H1 (cell line): ENCODE results near the gene FDXACB1. TPM values are rescaled to one million over a fixed set of nuclear protein-coding genes. Genes with fewer than 3 reads are reported as not detected.

Experiments
- CTCF ChIA-PET: fragments of 300-600 bp; sonication (Branson Sonifier 250); formaldehyde crosslinking; loops from one replicate; lab custom pipeline; 2021; ENCODE audit not compliant: partially characterized antibody; lab: Charles Lee
- POLR2A ChIA-PET: fragments of 300-600 bp; sonication (Branson Sonifier 250); formaldehyde crosslinking; loops from one replicate; lab custom pipeline; 2021; ENCODE audit warnings: inconsistent platforms; ENCODE audit not compliant: partially characterized antibody; lab: Charles Lee
- DNase-seq, 2 experiments: peaks; one replicate each; pipeline versions ENCODE4 v3.0.0 to v3.0.0-alpha.2; 2010 to 2022; ENCODE audit warnings: low spot score in 2 of 2, low read depth in 1 of 2, mixed read lengths in 1 of 2
- FAIRE-seq: peaks from 2 replicates; lab custom pipeline; 2011; peaks lifted over from hg19 to GRCh38; lab: Jason Lieb, UNC
- H2AFZ ChIP-seq: 2 replicates; pipeline ENCODE4 v1.8.1; 2012; ENCODE audit warnings: low read length, inconsistent platforms
- H2AK5ac ChIP-seq: 2 replicates; pipeline ENCODE4 v1.6.1; 2013; ENCODE audit warnings: low read depth, low read length
- H2BK120ac ChIP-seq: replicated peaks from 2 replicates; pipeline ENCODE3; 2013; ENCODE audit warnings: low read depth, low read length, inconsistent platforms
- H2BK12ac ChIP-seq: 2 replicates; pipeline ENCODE4 v1.6.1; 2013; ENCODE audit warnings: low read depth, low read length
- H2BK15ac ChIP-seq: 2 replicates; pipeline ENCODE4 v1.6.1; 2013; ENCODE audit warnings: low read length
- H2BK20ac ChIP-seq: 2 replicates; pipeline ENCODE4 v1.6.1; 2013; ENCODE audit warnings: low read length
- H2BK5ac ChIP-seq: 2 replicates; pipeline ENCODE4 v1.6.1; 2013; ENCODE audit warnings: low read depth, low read length
- H3K14ac ChIP-seq: 2 replicates; pipeline ENCODE4 v1.6.1; 2013; ENCODE audit warnings: inconsistent platforms; ENCODE audit not compliant: insufficient read length
- H3K18ac ChIP-seq: 2 replicates; pipeline ENCODE4 v1.6.1; 2013; ENCODE audit warnings: low read length; ENCODE audit errors: extremely low read depth
- H3K23ac ChIP-seq: 2 replicates; pipeline ENCODE4 v1.6.1; 2013; ENCODE audit warnings: inconsistent platforms; ENCODE audit not compliant: insufficient read length
- H3K23me2 ChIP-seq: 2 replicates; pipeline ENCODE4 v1.6.1; 2013; ENCODE audit warnings: low read depth, low read length
- H3K27ac ChIP-seq: 2 replicates; pipeline ENCODE4 v1.6.1; 2011; ENCODE audit warnings: low read depth, low read length, inconsistent platforms
- H3K27me3 ChIP-seq, 4 experiments: replicated peaks in 1 of 4; 1 replicate in 1 of 4; 2 replicates in 3 of 4; pipeline versions ENCODE4 v1.6.1 to v1.8.1; 2011 to 2013; ENCODE audit warnings: low read length in 3 of 4, mild to moderate bottlenecking in 3 of 4, inconsistent platforms in 2 of 4, mixed read lengths in 2 of 4, moderate library complexity in 1 of 4; ENCODE audit not compliant: control insufficient read depth in 3 of 4, insufficient read depth in 3 of 4; ENCODE audit errors: extremely low read depth in 1 of 4
- H3K36me3 ChIP-seq, 4 experiments: 2 replicates each; pipeline versions ENCODE4 v1.6.1 to v1.8.1; 2011 to 2013; ENCODE audit warnings: mild to moderate bottlenecking in 4 of 4, low read length in 3 of 4, moderate library complexity in 2 of 4, control low read depth in 1 of 4, inconsistent platforms in 1 of 4; ENCODE audit not compliant: insufficient read depth in 4 of 4, control insufficient read depth in 2 of 4
- H3K4ac ChIP-seq: replicated peaks from 2 replicates; pipeline ENCODE3; 2013; ENCODE audit warnings: low read length, low read depth, mixed read lengths, inconsistent platforms; ENCODE audit not compliant: insufficient read length
- H3K4me1 ChIP-seq, 4 experiments: replicated peaks in 1 of 4; 1 replicate in 1 of 4; 2 replicates in 3 of 4; pipeline versions ENCODE4 v1.6.1 to v1.8.1; 2011 to 2013; ENCODE audit warnings: low read length in 3 of 4, inconsistent platforms in 2 of 4, mixed read lengths in 1 of 4; ENCODE audit not compliant: insufficient read depth in 4 of 4, control insufficient read depth in 3 of 4
- H3K4me2 ChIP-seq, 2 experiments: 2 replicates each; pipeline versions ENCODE4 v1.6.1 to v1.8.1; 2011 to 2013; ENCODE audit warnings: low read depth in 2 of 2, low read length in 2 of 2, control low read depth in 1 of 2, inconsistent platforms in 1 of 2, mild to moderate bottlenecking in 1 of 2; ENCODE audit not compliant: insufficient read depth in 1 of 2
- H3K4me3 ChIP-seq, 4 experiments: fragments of 200-600, 300-600 bp in 1 of 4; sonication (generic), shearing (Covaris generic), sonication (Bioruptor Twin) in 1 of 4; 2 replicates each; pipeline versions ENCODE4 v1.5.1 to v1.8.1; 2011 to 2016; ENCODE audit warnings: low read length in 4 of 4, low read depth in 3 of 4, control low read depth in 2 of 4, inconsistent platforms in 2 of 4, mild to moderate bottlenecking in 2 of 4, mixed read lengths in 1 of 4, moderate library complexity in 1 of 4; ENCODE audit not compliant: insufficient read depth in 2 of 4; ENCODE audit errors: extremely low read depth in 1 of 4
- H3K56ac ChIP-seq: replicated peaks from 2 replicates; pipeline ENCODE3; 2013; ENCODE audit warnings: low read depth, mild to moderate bottlenecking, mixed read lengths, low read length, inconsistent platforms; ENCODE audit not compliant: insufficient read length
- H3K79me1 ChIP-seq: 2 replicates; pipeline ENCODE4 v1.6.1; 2013; ENCODE audit warnings: low read depth, low read length, control low read depth
- H3K79me2 ChIP-seq, 2 experiments: 2 replicates each; pipeline versions ENCODE4 v1.6.1 to v1.8.1; 2012 to 2013; ENCODE audit warnings: low read length in 2 of 2, mild to moderate bottlenecking in 2 of 2, inconsistent platforms in 1 of 2; ENCODE audit not compliant: insufficient read depth in 2 of 2, control insufficient read depth in 1 of 2
- H3K9ac ChIP-seq, 4 experiments: replicated peaks in 1 of 4; 1 replicate in 1 of 4; 2 replicates in 3 of 4; pipeline versions ENCODE4 v1.6.1 to v1.8.1; 2011 to 2013; ENCODE audit warnings: low read depth in 3 of 4, low read length in 3 of 4, control low read depth in 2 of 4, mild to moderate bottlenecking in 2 of 4, moderate library complexity in 2 of 4, inconsistent platforms in 1 of 4; ENCODE audit errors: extremely low read depth in 1 of 4
- H3K9me3 ChIP-seq, 2 experiments: 2 replicates each; pipeline versions ENCODE4 v1.6.1 to v1.8.1; 2012 to 2013; ENCODE audit warnings: mild to moderate bottlenecking in 2 of 2, moderate library complexity in 2 of 2, control low read depth in 1 of 2, inconsistent platforms in 1 of 2, low read depth in 1 of 2, low read length in 1 of 2, mixed read lengths in 1 of 2; ENCODE audit not compliant: insufficient read depth in 2 of 2
- H4K20me1 ChIP-seq, 2 experiments: replicated peaks in 1 of 2; 2 replicates each; pipeline versions ENCODE3 to v1.8.1; 2011 to 2013; ENCODE audit warnings: inconsistent platforms in 2 of 2, low read length in 2 of 2, mild to moderate bottlenecking in 1 of 2; ENCODE audit not compliant: insufficient read depth in 2 of 2, control insufficient read depth in 1 of 2
- H4K5ac ChIP-seq: 2 replicates; pipeline ENCODE4 v1.6.1; 2013; ENCODE audit warnings: low read length, low read depth, mixed read lengths, inconsistent platforms; ENCODE audit not compliant: insufficient read length
- H4K8ac ChIP-seq: 2 replicates; pipeline ENCODE4 v1.8.0; 2013; ENCODE audit warnings: mild to moderate bottlenecking, moderate library complexity, low read length, inconsistent platforms; ENCODE audit not compliant: insufficient read depth; ENCODE audit errors: extremely low read depth
- H4K91ac ChIP-seq: replicated peaks from 2 replicates; pipeline ENCODE3; 2013; ENCODE audit warnings: low read length, mixed read lengths, inconsistent platforms; ENCODE audit not compliant: insufficient read length
- ATF2 ChIP-seq: IDR thresholded peaks from 2 replicates; pipeline ENCODE4 v1.6.1; 2012; ENCODE audit warnings: low read length, inconsistent platforms
- BRCA1 ChIP-seq: IDR thresholded peaks from 2 replicates; pipeline ENCODE4 v1.6.1; 2012; ENCODE audit warnings: low read depth, low read length, improper control_type of control experiment
- CEBPB ChIP-seq: IDR thresholded peaks from 2 replicates; pipeline ENCODE4 v1.6.1; 2012; ENCODE audit warnings: low read depth, low read length
- CTBP2 ChIP-seq: IDR thresholded peaks from 2 replicates; pipeline ENCODE4 v1.7.0; 2011; ENCODE audit warnings: borderline replicate concordance, mild to moderate bottlenecking, moderate library complexity, mixed read lengths, low read length; ENCODE audit not compliant: insufficient read depth, insufficient read length
- HDAC6 ChIP-seq: IDR thresholded peaks from one replicate; pipeline ENCODE4 v1.7.1; 2012; ENCODE audit warnings: low read depth, mild to moderate bottlenecking, inconsistent platforms, low read length, moderate library complexity
- RBBP5 ChIP-seq: IDR thresholded peaks from 2 replicates; pipeline ENCODE4 v1.7.1; 2012; ENCODE audit warnings: low read depth, mild to moderate bottlenecking, inconsistent platforms, low read length, moderate library complexity, borderline replicate concordance
- SP1 ChIP-seq: IDR thresholded peaks from 2 replicates; pipeline ENCODE4 v1.6.1; 2011; ENCODE audit warnings: low read depth, low read length
- SP4 ChIP-seq: IDR thresholded peaks from 2 replicates; pipeline ENCODE4 v1.6.1; 2012; ENCODE audit warnings: low read length, inconsistent platforms
- TAF7 ChIP-seq: optimal IDR thresholded peaks from 2 replicates; pipeline ENCODE3; 2011; ENCODE audit warnings: low read depth, mild to moderate bottlenecking, inconsistent platforms, low read length, moderate library complexity, borderline replicate concordance
- YY1 ChIP-seq: IDR thresholded peaks from 2 replicates; pipeline ENCODE4 v1.6.1; 2011; ENCODE audit warnings: low read depth, mild to moderate bottlenecking, low read length
- polyA plus RNA-seq, 7 experiments: library from polyadenylated mRNA; depleted of rRNA in 3 of 7; stranded (reverse) in 5 of 7; unstranded in 2 of 7; fragments of >200 nt in 5 of 7; fragments of 200-250 nt in 2 of 7; gene quantifications; 1 replicate in 5 of 7; 2 replicates in 1 of 7; 4 replicates in 1 of 7; pipeline versions ENCODE4 v1.2.1 to v1.2.3, GENCODE V29; 2011 to 2013; ENCODE audit warnings: missing spikeins in 2 of 7, mixed read lengths in 2 of 7
- total RNA-seq: library from RNA; stranded (reverse); fragmentation: NEBNext Ultra II Directional; extraction: Animal tissue kit (Norgen Biotek cat#: 25700); gene quantifications from 2 replicates; pipeline ENCODE4 v1.2.1, GENCODE V29; 2021

The FDXACB1 gene
- total and polyA plus RNA-seq, 2 of the 8 experiments (the other 6 are each of a cell fraction or from before 2014, with no cell fraction given): 1.4 to 2.3 TPM

DNA sequence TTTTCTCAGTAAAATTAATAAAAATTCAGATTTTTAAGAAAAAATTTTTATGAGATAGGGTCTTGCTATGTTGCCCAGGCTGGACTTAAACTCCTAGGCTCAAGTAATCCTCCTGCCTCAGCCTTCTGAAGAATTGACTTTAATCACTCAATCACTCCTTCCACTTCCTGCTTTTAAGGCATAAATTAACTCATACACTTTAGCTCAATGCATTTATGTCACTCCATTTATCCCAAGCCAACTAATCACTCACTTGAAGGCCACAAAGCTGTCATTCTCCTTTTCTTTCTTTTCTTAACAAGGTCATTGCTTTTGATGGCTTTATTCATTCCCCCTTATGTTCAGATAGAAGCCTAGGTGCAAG, 8.5 kb downstream of the FDXACB1 start:
- Histone ChIP-seq H2BK12ac (no peak overlapping the region), H2BK20ac (no peak overlapping the region), H3K27me3 (no peaks in the 10 kb centered on the region; a peak in 1 of 7 replicates), H2BK5ac (no peak overlapping the region), H3K4ac (no peak overlapping the region), H3K14ac (no peak overlapping the region), H3K56ac (no peak overlapping the region), H3K9ac (peak overlapping the region in 1 of 4 experiments; percentile 66; a peak in 2 of 7 replicates), H2BK120ac (no peak overlapping the region), H3K23me2 (peaks cover 2% of the 10 kb centered on the region), H3K79me2 (no peaks in the 10 kb centered on the region), H3K18ac (no peak overlapping the region)
- CTCF ChIA-PET: interaction anchor here (0.5 to 3.0 kb wide), 15 partner anchors 8 to 266 kb away, joined by 3 to 32 read pairs (median 5); no protein-coding TSS in a partner anchor
- TF ChIP-seq SP1 (no peak), RBBP5 (no peak), YY1 (no peak), HDAC6 (no peak), ATF2 (no peak), TAF7 (no peak), BRCA1 (no peak), CTBP2 (no peak), SP4 (no peak), CEBPB (no peak)
- TF ChIP-seq, all 59 proteins: peak for 0
- POLR2A ChIA-PET: interaction anchor here (0.6 to 2.2 kb wide), 8 partner anchors 9 to 216 kb away, joined by 3 to 7 read pairs (median 4); partner anchors contain the start of genes CFAP68, DIXDC1, FDXACB1 and SDHD
- Histone ChIP-seq H3K23ac (no peak overlapping the region), H4K91ac (no peak overlapping the region), H3K79me1 (no peaks in the 10 kb centered on the region), H4K8ac (no peak overlapping the region), H2AFZ (0 out of 2 replicates have a peak overlapping the region, but pooled peaks have one; percentile 92), H2BK15ac (no peak overlapping the region), H3K27ac (no peak overlapping the region), H3K36me3 (peaks cover 0 to 10% (median 0%) of the 10 kb centered on the region in 4 experiments; a peak in 1 of 8 replicates), H3K4me2 (peak overlapping the region; percentile 46 to 88), H3K4me3 (peak overlapping the region; percentile 69 to 88 (median 84)), H4K5ac (no peak overlapping the region), H2AK5ac (no peak overlapping the region), H3K4me1 (no peaks in the 10 kb centered on the region; a peak in 1 of 7 replicates), H4K20me1 (no peaks in the 10 kb centered on the region), H3K9me3 (no peaks in the 10 kb centered on the region)
- DNase-seq: no peak
- no peak for FAIRE-seq
